ENCODE data around the gene GPR149. TPM values are rescaled to one million over a fixed set of nuclear protein-coding genes. Genes with fewer than 3 reads are reported as not detected.
A peak's percentile ranks its signal among the peaks of the same experiment; 100 is the strongest.

The GPR149 gene
- total and polyA plus RNA-seq, 2 of the 8 experiments (the other 6 are each of a cell fraction or from before 2014, with no cell fraction given) = not detected

- Histone ChIP-seq H3K23ac (ENCODE audit: insufficient read length) (no peak overlapping the region), H2BK5ac (ENCODE audit: low read depth, low read length) (no peak overlapping the region), H3K4me2 (ENCODE audit: insufficient read depth in 1 of 2, low read depth in 2 of 2, low read length in 2 of 2) (peak overlapping the region; percentile 98 to 99), H4K20me1 (replicated peaks in 1 of 2; ENCODE audit: control insufficient read depth in 1 of 2, insufficient read depth in 2 of 2, low read length in 2 of 2) (peaks cover 0 to 2% of the 10 kb centered on the region in 2 experiments), H2BK15ac (ENCODE audit: low read length) (no peak overlapping the region), H3K56ac (replicated peaks; ENCODE audit: insufficient read length, low read depth, low read length) (no peak overlapping the region), H2BK12ac (ENCODE audit: low read depth, low read length) (peak overlapping the region; percentile 95; the same call in 1 of the 2 replicates), H3K18ac (ENCODE audit: extremely low read depth, low read length) (peak overlapping the region; percentile 87), H3K4ac (replicated peaks; ENCODE audit: insufficient read length, low read depth, low read length) (no peak overlapping the region), H3K27me3 (replicated peaks in 1 of 4; ENCODE audit: control insufficient read depth in 3 of 4, extremely low read depth in 1 of 4, insufficient read depth in 3 of 4, low read length in 3 of 4) (peaks cover 10 to 32% (median 26%) of the 10 kb centered on the region in 4 experiments), H3K14ac (ENCODE audit: insufficient read length) (no peak overlapping the region), H3K79me1 (ENCODE audit: low read depth, low read length) (no peaks in the 10 kb centered on the region), H2AK5ac (ENCODE audit: low read depth, low read length) (no peak overlapping the region), H3K4me3 (ENCODE audit: extremely low read depth in 1 of 4, insufficient read depth in 2 of 4, low read depth in 3 of 4, low read length in 4 of 4) (peak overlapping the region; percentile 41 to 65 (median 54)), H2BK120ac (replicated peaks; ENCODE audit: low read depth, low read length) (no peak overlapping the region), H3K23me2 (ENCODE audit: low read depth, low read length) (peaks cover 16% of the 10 kb centered on the region), H3K4me1 (replicated peaks in 1 of 4; ENCODE audit: control insufficient read depth in 3 of 4, insufficient read depth in 4 of 4, low read length in 3 of 4) (peaks cover 3 to 6% (median 5%) of the 10 kb centered on the region in 4 experiments; a peak in 6 of 7 replicates), H4K8ac (ENCODE audit: extremely low read depth, insufficient read depth, low read length) (no peak overlapping the region; the same call in none of the 2 replicates), H3K79me2 (ENCODE audit: control insufficient read depth in 1 of 2, insufficient read depth in 2 of 2, low read length in 2 of 2) (no peaks in the 10 kb centered on the region), H2AFZ (ENCODE audit: low read length) (peak overlapping the region; percentile 71), H4K91ac (replicated peaks; ENCODE audit: insufficient read length, low read length) (no peak overlapping the region), H3K9me3 (ENCODE audit: insufficient read depth in 2 of 2, low read depth in 1 of 2, low read length in 1 of 2) (no peaks in the 10 kb centered on the region), H3K9ac (replicated peaks in 1 of 4; ENCODE audit: extremely low read depth in 1 of 4, low read depth in 3 of 4, low read length in 3 of 4) (no peak overlapping the region; a peak in 1 of 7 replicates), H4K5ac (ENCODE audit: insufficient read length, low read depth, low read length) (no peak overlapping the region), H2BK20ac (ENCODE audit: low read length) (peak overlapping the region; percentile 48; the same call in 1 of the 2 replicates), H3K36me3 (ENCODE audit: control insufficient read depth in 2 of 4, insufficient read depth in 4 of 4, low read length in 3 of 4) (no peaks in the 10 kb centered on the region), H3K27ac (ENCODE audit: low read depth, low read length) (no peak overlapping the region)
- ChIA-PET POLR2A (ENCODE audit: partially characterized antibody) (no interaction called here), CTCF (ENCODE audit: partially characterized antibody) (interaction anchor here (0.7 to 1.0 kb wide), 4 partner anchors 12 to 188 kb away, joined by 3 to 7 read pairs (median 4); no protein-coding TSS in a partner anchor)
- peak in 1 of 2 experiments; percentile 60 for DNase-seq (ENCODE audit: low read depth in 1 of 2, low spot score in 2 of 2)
- FAIRE-seq = no peak
- WGBS, 2 experiments (ENCODE audit: extremely low coverage in 1 of 2, insufficient coverage in 1 of 2, insufficient read length in 1 of 2, insufficient replicate concordance in 2 of 2, low coverage in 1 of 2, low lambda C conversion rate in 2 of 2, missing lambda C conversion rate in 1 of 2) = 4% methylated on average over 58 of the region's 59 CpGs; no CpG with 5 or more reads in 1 of the 2 experiments
- no peak for TF ChIP-seq SRF (IDR thresholded peaks at IDR 0.05; ENCODE audit: low read depth, low read length)
- TF ChIP-seq CTCF (IDR thresholded peaks at IDR 0.05; ENCODE audit: control extremely low read depth in 1 of 3, insufficient read depth in 1 of 3, low read depth in 1 of 3, low read length in 3 of 3) = peak in 1 of 3 experiments; percentile 28; a peak in 1 of 4 replicates
- TF ChIP-seq RAD21 (IDR thresholded peaks at IDR 0.05 in 1 of 2, conservative IDR thresholded peaks at IDR 0.05 in 1 of 2; ENCODE audit: low read depth in 2 of 2, low read length in 2 of 2) = peak in 1 of 2 experiments; percentile 33; a peak in 1 of 4 replicates
- TF ChIP-seq BACH1 (IDR thresholded peaks at IDR 0.05; ENCODE audit: low read length) = no peak
- TF ChIP-seq SIN3A (conservative IDR thresholded peaks at IDR 0.05 in 1 of 2, IDR thresholded peaks at IDR 0.05 in 1 of 2; ENCODE audit: low read depth in 1 of 2, low read length in 2 of 2) = no peak
- TF ChIP-seq ASH2L (IDR thresholded peaks at IDR 0.05; ENCODE audit: low read length) = peak; percentile 49
Observed at GRCh38 chr3:154428286-154429206, 1.4 kb downstream of the GPR149 start.

Measured in H1 (cell line).